ENCODE results near the gene DNAJC8.

The DNAJC8 gene

DNA sequence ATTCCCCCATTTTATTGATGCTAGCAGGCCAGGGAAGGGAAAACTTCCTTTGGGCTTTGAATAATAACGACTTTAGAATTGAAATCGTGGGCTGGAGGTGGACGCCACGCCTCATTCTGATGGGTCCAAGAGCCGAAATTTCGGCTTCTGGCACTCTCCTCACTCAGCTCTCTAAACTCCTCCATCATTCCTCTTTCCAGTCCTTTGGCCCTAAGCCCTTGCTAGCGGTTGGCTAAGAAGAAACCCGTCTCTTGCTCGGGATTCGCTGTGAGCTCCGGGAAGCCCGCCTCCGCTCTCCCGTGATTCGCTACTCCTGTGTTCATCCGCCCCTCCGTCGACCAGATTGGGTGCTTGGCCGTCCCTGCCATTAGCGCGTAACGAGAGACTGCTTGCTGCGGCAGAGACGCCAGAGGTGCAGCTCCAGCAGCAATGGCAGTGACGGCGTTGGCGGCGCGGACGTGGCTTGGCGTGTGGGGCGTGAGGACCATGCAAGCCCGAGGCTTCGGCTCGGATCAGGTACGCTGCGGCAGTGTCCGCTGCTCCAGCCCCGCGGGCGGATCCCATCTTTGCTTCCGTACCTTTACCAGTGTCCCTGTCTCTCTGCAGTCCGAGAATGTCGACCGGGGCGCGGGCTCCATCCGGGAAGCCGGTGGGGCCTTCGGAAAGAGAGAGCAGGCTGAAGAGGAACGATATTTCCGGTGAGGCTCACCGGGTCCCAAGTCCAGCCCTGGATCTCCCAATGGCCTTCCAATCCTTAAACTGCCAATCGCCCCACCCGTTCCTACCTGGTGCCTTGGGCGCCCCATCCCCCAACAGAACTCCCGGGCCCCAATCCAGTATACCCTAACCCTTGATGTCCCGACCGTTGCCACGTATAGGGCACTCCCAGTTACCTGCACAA, 3.2 kb upstream of the DNAJC8 start, which contains the start of gene ATP5IF1:
TSS of gene ATP5IF1 (plus strand) at position 370 of the 901 bp plus-strand sequence. CDS start at position 430, 60 bp downstream.
- no peaks in the 10 kb centered on the region for H3K9me3 ChIP-seq (ENCODE audit: control insufficient read depth, insufficient read depth, low read depth, low read length)
- H3K4me3 ChIP-seq (ENCODE audit: low read depth, low read length), result peak within 1 kb of the TSS; percentile 77
- 0 out of 2 replicates have a peak, but pooled peaks cover 3% of the 10 kb centered on the region for H3K4me1 ChIP-seq (ENCODE audit: control insufficient read depth, insufficient read depth, low read length)
- peak within 1 kb of the TSS; percentile 48; the same call in 1 of the 2 replicates for H3K27ac ChIP-seq (ENCODE audit: extremely low read depth, low read depth, low read length)
- ChIA-PET POLR2A (interaction anchor here (0.6 to 1.6 kb wide), 21 partner anchors 9 to 501 kb away, joined by 3 to 24 read pairs (median 4); partner anchors contain the start of genes EYA3, GMEB1, MED18 and PHACTR4), CTCF (interaction anchor here (0.6 to 2.9 kb wide), 5 partner anchors 13 to 450 kb away, joined by 3 to 16 read pairs (median 4); no protein-coding TSS in a partner anchor)
- peaks cover 0 to 27% of the 10 kb centered on the region in 2 experiments; a peak in 1 of 3 replicates for H3K36me3 ChIP-seq (ENCODE audit: control insufficient read depth in 2 of 2, insufficient read depth in 1 of 2, low read length in 2 of 2)
- TF ChIP-seq, protein P1, sequence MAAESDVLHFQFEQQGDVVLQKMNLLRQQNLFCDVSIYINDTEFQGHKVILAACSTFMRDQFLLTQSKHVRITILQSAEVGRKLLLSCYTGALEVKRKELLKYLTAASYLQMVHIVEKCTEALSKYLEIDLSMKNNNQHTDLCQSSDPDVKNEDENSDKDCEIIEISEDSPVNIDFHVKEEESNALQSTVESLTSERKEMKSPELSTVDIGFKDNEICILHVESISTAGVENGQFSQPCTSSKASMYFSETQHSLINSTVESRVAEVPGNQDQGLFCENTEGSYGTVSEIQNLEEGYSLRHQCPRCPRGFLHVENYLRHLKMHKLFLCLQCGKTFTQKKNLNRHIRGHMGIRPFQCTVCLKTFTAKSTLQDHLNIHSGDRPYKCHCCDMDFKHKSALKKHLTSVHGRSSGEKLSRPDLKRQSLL (tag by site-specific recombination; IDR thresholded peaks at IDR 0.05), result no peak
- TF ChIP-seq BCL11A (tag by site-specific recombination; IDR thresholded peaks at IDR 0.05; ENCODE audit: low read depth) (no peak), ZNF561 (tag by site-specific recombination; IDR thresholded peaks at IDR 0.05; ENCODE audit: borderline replicate concordance) (peak; percentile 47; the same call in 1 of the 2 replicates), ZNF423 (tag by site-specific recombination; IDR thresholded peaks at IDR 0.05) (no peak), ZNF580 (tag by site-specific recombination; IDR thresholded peaks at IDR 0.05) (no peak), ZNF366 (tag by site-specific recombination; conservative IDR thresholded peaks at IDR 0.05) (peak; percentile 92), ZNF175 (tag by site-specific recombination; IDR thresholded peaks at IDR 0.05) (no peak), ZNF426 (tag by site-specific recombination; IDR thresholded peaks at IDR 0.05) (no peak), SCRT1 (tag by site-specific recombination; IDR thresholded peaks at IDR 0.05; ENCODE audit: borderline replicate concordance) (no peak), PATZ1 (tag by site-specific recombination; IDR thresholded peaks at IDR 0.05) (no peak), ZNF19 (tag by site-specific recombination; IDR thresholded peaks at IDR 0.05; ENCODE audit: low read depth) (no peak), ZFP3 (tag by site-specific recombination; IDR thresholded peaks at IDR 0.05; ENCODE audit: low read depth) (no peak), ZIC2 (tag by site-specific recombination; IDR thresholded peaks at IDR 0.05) (peak; percentile 50), ZNF341 (tag by site-specific recombination; IDR thresholded peaks at IDR 0.05; ENCODE audit: low read depth) (no peak), ZNF473 (tag by site-specific recombination; IDR thresholded peaks at IDR 0.05) (no peak), ZNF621 (tag by site-specific recombination; IDR thresholded peaks at IDR 0.05) (no peak), ZNF785 (tag by site-specific recombination; IDR thresholded peaks at IDR 0.05) (no peak), ZNF704 (tag by site-specific recombination; IDR thresholded peaks at IDR 0.05) (no peak), HOXD13 (CRISPR knock-in tag; IDR thresholded peaks at IDR 0.05; ENCODE audit: borderline replicate concordance) (no peak), ZNF548 (tag by site-specific recombination; IDR thresholded peaks at IDR 0.05) (no peak), ZFP41 (tag by site-specific recombination; IDR thresholded peaks at IDR 0.05; ENCODE audit: borderline replicate concordance) (no peak), ZNF514 (tag by site-specific recombination; IDR thresholded peaks at IDR 0.05) (no peak), ZNF707 (tag by site-specific recombination; IDR thresholded peaks at IDR 0.05) (no peak; the same call in 1 of the 2 replicates)
- TF ChIP-seq, protein P2, sequence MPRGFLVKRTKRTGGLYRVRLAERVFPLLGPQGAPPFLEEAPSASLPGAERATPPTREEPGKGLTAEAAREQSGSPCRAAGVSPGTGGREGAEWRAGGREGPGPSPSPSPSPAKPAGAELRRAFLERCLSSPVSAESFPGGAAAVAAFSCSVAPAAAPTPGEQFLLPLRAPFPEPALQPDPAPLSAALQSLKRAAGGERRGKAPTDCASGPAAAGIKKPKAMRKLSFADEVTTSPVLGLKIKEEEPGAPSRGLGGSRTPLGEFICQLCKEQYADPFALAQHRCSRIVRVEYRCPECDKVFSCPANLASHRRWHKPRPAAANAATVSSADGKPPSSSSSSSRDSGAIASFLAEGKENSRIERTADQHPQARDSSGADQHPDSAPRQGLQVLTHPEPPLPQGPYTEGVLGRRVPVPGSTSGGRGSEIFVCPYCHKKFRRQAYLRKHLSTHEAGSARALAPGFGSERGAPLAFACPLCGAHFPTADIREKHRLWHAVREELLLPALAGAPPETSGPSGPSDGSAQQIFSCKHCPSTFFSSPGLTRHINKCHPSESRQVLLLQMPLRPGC (tag by site-specific recombination; IDR thresholded peaks at IDR 0.05), result no peak; the same call in none of the 2 replicates
- TF ChIP-seq, protein P3, sequence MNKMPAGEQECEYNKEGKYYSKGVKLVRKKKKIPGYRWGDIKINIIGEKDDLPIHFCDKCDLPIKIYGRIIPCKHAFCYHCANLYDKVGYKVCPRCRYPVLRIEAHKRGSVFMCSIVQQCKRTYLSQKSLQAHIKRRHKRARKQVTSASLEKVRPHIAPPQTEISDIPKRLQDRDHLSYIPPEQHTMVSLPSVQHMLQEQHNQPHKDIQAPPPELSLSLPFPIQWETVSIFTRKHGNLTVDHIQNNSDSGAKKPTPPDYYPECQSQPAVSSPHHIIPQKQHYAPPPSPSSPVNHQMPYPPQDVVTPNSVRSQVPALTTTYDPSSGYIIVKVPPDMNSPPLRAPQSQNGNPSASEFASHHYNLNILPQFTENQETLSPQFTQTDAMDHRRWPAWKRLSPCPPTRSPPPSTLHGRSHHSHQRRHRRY (tag by site-specific recombination; IDR thresholded peaks at IDR 0.05), result no peak
- TF ChIP-seq, protein P4, sequence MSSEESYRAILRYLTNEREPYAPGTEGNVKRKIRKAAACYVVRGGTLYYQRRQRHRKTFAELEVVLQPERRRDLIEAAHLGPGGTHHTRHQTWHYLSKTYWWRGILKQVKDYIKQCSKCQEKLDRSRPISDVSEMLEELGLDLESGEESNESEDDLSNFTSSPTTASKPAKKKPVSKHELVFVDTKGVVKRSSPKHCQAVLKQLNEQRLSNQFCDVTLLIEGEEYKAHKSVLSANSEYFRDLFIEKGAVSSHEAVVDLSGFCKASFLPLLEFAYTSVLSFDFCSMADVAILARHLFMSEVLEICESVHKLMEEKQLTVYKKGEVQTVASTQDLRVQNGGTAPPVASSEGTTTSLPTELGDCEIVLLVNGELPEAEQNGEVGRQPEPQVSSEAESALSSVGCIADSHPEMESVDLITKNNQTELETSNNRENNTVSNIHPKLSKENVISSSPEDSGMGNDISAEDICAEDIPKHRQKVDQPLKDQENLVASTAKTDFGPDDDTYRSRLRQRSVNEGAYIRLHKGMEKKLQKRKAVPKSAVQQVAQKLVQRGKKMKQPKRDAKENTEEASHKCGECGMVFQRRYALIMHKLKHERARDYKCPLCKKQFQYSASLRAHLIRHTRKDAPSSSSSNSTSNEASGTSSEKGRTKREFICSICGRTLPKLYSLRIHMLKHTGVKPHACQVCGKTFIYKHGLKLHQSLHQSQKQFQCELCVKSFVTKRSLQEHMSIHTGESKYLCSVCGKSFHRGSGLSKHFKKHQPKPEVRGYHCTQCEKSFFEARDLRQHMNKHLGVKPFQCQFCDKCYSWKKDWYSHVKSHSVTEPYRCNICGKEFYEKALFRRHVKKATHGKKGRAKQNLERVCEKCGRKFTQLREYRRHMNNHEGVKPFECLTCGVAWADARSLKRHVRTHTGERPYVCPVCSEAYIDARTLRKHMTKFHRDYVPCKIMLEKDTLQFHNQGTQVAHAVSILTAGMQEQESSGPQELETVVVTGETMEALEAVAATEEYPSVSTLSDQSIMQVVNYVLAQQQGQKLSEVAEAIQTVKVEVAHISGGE (tag by site-specific recombination; conservative IDR thresholded peaks at IDR 0.05; ENCODE audit: low read depth), result peak; percentile 48; the same call in 1 of the 2 replicates
